GM12878 (cell line): Measurements from ENCODE around the gene LHCGR. TPM values are rescaled to one million over a fixed set of nuclear protein-coding genes. Genes with fewer than 3 reads are reported as not detected.
A peak's percentile ranks its signal among the peaks of the same experiment; 100 is the strongest.

Experiments used
- ATAC-seq: fragments of 200-7000 bp; cut with Tn5 transposase; 3 replicates; pipeline ENCODE4 v1.9.1; 2020; ENCODE audit warnings: mild to moderate bottlenecking, moderate library complexity
- BruUV-seq: library from RNA; stranded (reverse); fragments of 400-500 nt; replicated peaks from 2 replicates; lab custom pipeline; 2021; lab: Mats Ljungman, UMichigan
- CTCF ChIA-PET: fragments of 300-600 bp; sonication (Branson Sonifier 250); formaldehyde crosslinking; extraction: SDS; loops from one replicate; lab custom pipeline; 2021; ENCODE audit warnings: inconsistent platforms; lab: Yijun Ruan, JAX
- POLR2A ChIA-PET: fragments of 350-600 bp; formaldehyde crosslinking; extraction: SDS; loops from one replicate; lab custom pipeline; 2021; ENCODE audit warnings: inconsistent platforms; lab: Charles Lee
- RAD21 ChIA-PET: fragments of 300-600 bp; sonication (Branson Sonifier 250); formaldehyde crosslinking; loops from one replicate; lab custom pipeline; 2023; ENCODE audit warnings: antibody characterized with exemption; ENCODE audit not compliant: unreplicated experiment; lab: Charles Lee
- SMC1A ChIA-PET: fragments of 300-600 bp; sonication (Branson Sonifier 250); formaldehyde crosslinking; loops from one replicate; lab custom pipeline; 2023; ENCODE audit not compliant: unreplicated experiment, uncharacterized antibody; lab: Charles Lee
- DNase-seq: peaks from one replicate; pipeline ENCODE4 v3.0.0-alpha.2; 2011; ENCODE audit warnings: low read depth, low spot score
- FAIRE-seq: peaks from 3 replicates; lab custom pipeline; 2011; peaks lifted over from hg19 to GRCh38; lab: Jason Lieb, UNC
- H2AFZ ChIP-seq: 2 replicates; pipeline ENCODE4 v1.6.0; 2011; ENCODE audit warnings: low read depth, low read length, control low read depth; ENCODE audit not compliant: control insufficient read depth
- H3K27ac ChIP-seq: 2 replicates; pipeline ENCODE4 v1.5.1; 2011; ENCODE audit warnings: control low read depth; ENCODE audit not compliant: control insufficient read depth, insufficient read depth
- H3K27me3 ChIP-seq, 2 experiments: replicated peaks in 1 of 2; 2 replicates each; pipeline versions ENCODE4 v1.6.0 to v1.6.1; 2011; ENCODE audit warnings: low read length in 1 of 2; ENCODE audit not compliant: control insufficient read depth in 2 of 2, insufficient read depth in 2 of 2
- H3K36me3 ChIP-seq, 2 experiments: 2 replicates each; pipeline ENCODE4 v1.5.1; 2011; ENCODE audit warnings: low read length in 1 of 2; ENCODE audit not compliant: control insufficient read depth in 2 of 2, insufficient read depth in 2 of 2
- H3K4me1 ChIP-seq: 2 replicates; pipeline ENCODE4 v1.6.1; 2011; ENCODE audit warnings: mild to moderate bottlenecking, low read length, moderate library complexity, mixed read lengths; ENCODE audit not compliant: control insufficient read depth, insufficient read depth
- H3K4me2 ChIP-seq: 2 replicates; pipeline ENCODE4 v1.6.0; 2011; ENCODE audit warnings: control low read depth; ENCODE audit not compliant: control insufficient read depth, insufficient read depth
- H3K4me3 ChIP-seq: fragments of 200-600 bp; sonication (generic); 2 replicates; pipeline ENCODE4 v1.5.1; 2016
- H3K79me2 ChIP-seq: 2 replicates; pipeline ENCODE4 v1.6.0; 2011; ENCODE audit warnings: low read length; ENCODE audit not compliant: control insufficient read depth, insufficient read depth
- H3K9ac ChIP-seq: 2 replicates; pipeline ENCODE4 v1.8.0; 2011; ENCODE audit warnings: low read length, control low read depth, mixed read lengths; ENCODE audit not compliant: control insufficient read depth, insufficient read depth
- H3K9me3 ChIP-seq: replicated peaks from 3 replicates; pipeline ENCODE4 v1.5.1; 2011; ENCODE audit warnings: mild to moderate bottlenecking, low read length; ENCODE audit not compliant: control insufficient read depth, insufficient read depth
- H4K20me1 ChIP-seq: 2 replicates; pipeline ENCODE4 v1.6.0; 2011; ENCODE audit not compliant: control insufficient read depth, insufficient read depth
- BACH1 ChIP-seq: fragments of 450-650 bp; IDR thresholded peaks from 2 replicates; pipeline ENCODE4 v1.6.1; 2017; ENCODE audit warnings: mild to moderate bottlenecking, borderline replicate concordance
- BCL3 ChIP-seq: IDR thresholded peaks from 2 replicates; pipeline ENCODE4 v1.6.1; 2011; ENCODE audit warnings: borderline replicate concordance, low read depth, mild to moderate bottlenecking, moderate library complexity, low read length; ENCODE audit not compliant: insufficient read depth, poor library complexity, severe bottlenecking
- BMI1 ChIP-seq: fragments of 450-650 bp; IDR thresholded peaks from 2 replicates; pipeline ENCODE4 v1.6.1; 2016; ENCODE audit warnings: mild to moderate bottlenecking, moderate library complexity, borderline replicate concordance
- CHD2 ChIP-seq: IDR thresholded peaks from 2 replicates; pipeline ENCODE4 v1.6.1; 2011; ENCODE audit warnings: low read depth, low read length, improper control_type of control experiment, borderline replicate concordance
- EGR1 ChIP-seq, 2 experiments: IDR thresholded peaks; 1 replicate in 1 of 2; 2 replicates in 1 of 2; pipeline ENCODE4 v1.6.1; 2011 to 2012; ENCODE audit warnings: low read depth in 2 of 2, low read length in 2 of 2, borderline replicate concordance in 1 of 2, mild to moderate bottlenecking in 1 of 2, moderate library complexity in 1 of 2
- MTA2 ChIP-seq: fragments of 450-650 bp; IDR thresholded peaks from 2 replicates; pipeline ENCODE4 v1.6.1; 2016; ENCODE audit warnings: low read depth, mild to moderate bottlenecking, moderate library complexity
- MTA3 ChIP-seq: IDR thresholded peaks from 2 replicates; pipeline ENCODE4 v1.6.1; 2012; ENCODE audit warnings: low read length, inconsistent platforms, borderline replicate concordance
- RELA ChIP-seq: fragments of 450-650 bp; IDR thresholded peaks from 2 replicates; pipeline ENCODE4 v1.8.0; 2014; ENCODE audit warnings: borderline replicate concordance; ENCODE audit not compliant: partially characterized antibody
- SIN3A ChIP-seq: IDR thresholded peaks from 2 replicates; pipeline ENCODE4 v1.6.1; 2012; ENCODE audit warnings: low read depth, low read length, improper control_type of control experiment
- SKIL ChIP-seq: fragments of 450-650 bp; IDR thresholded peaks from 2 replicates; pipeline ENCODE4 v1.6.1; 2017; ENCODE audit warnings: mild to moderate bottlenecking, low read depth, inconsistent platforms; ENCODE audit not compliant: poor library complexity, severe bottlenecking
- SREBF2 ChIP-seq: IDR thresholded peaks from 2 replicates; pipeline ENCODE4 v1.6.1; 2012; ENCODE audit warnings: mild to moderate bottlenecking, low read length
- TCF12 ChIP-seq: IDR thresholded peaks from 2 replicates; pipeline ENCODE4 v1.6.1; 2011; ENCODE audit warnings: low read depth, mild to moderate bottlenecking, low read length
- ZNF274 ChIP-seq: IDR thresholded peaks from one replicate; pipeline ENCODE4 v1.8.0; 2011; ENCODE audit not compliant: insufficient read length, insufficient read depth
- WGBS: methylation state at CpG from one replicate; pipeline ENCODE4 v1.1.6; 2016; ENCODE audit warnings: low lambda C conversion rate; ENCODE audit not compliant: insufficient replicate concordance, insufficient coverage; ENCODE audit errors: missing lambda C conversion rate; 5-methylcytosine and 5-hydroxymethylcytosine counted together
- in situ Hi-C: fragments of 300-500 bp; cut with MboI; formaldehyde crosslinking; loops from 9 replicates; pipeline ENCODE4 v1.14.3; 2018; ENCODE audit warnings: mixed read lengths
- intact Hi-C: fragments of 100-400 bp; cut with micrococcal nuclease; formaldehyde crosslinking; loops from one replicate; pipeline ENCODE4 v1.14.2; 2022; ENCODE audit not compliant: unreplicated experiment
- polyA plus RNA-seq, 11 experiments: library from polyadenylated mRNA; depleted of rRNA in 4 of 11; unstranded in 6 of 11; stranded (reverse) in 5 of 11; fragments of >200 nt; fragmentation: Nextera tagmentation in 4 of 11; fragmentation: Illumina TruSeq in 1 of 11; extraction: Ambion mirVana in 4 of 11; extraction: Trizol in 1 of 11; gene quantifications; 1 replicate in 1 of 11; 2 replicates in 10 of 11; pipeline versions ENCODE4 v1.2.1 to v1.2.3, GENCODE V29; 2011 to 2016; ENCODE audit warnings: inconsistent platforms in 2 of 11, missing spikeins in 2 of 11, low read depth in 1 of 11
- total RNA-seq, 4 experiments: library from RNA; depleted of rRNA in 3 of 4; stranded (reverse); fragments of >200 nt in 3 of 4; fragmentation: Illumina TruSeq in 1 of 4; extraction: Trizol in 1 of 4; gene quantifications; 2 replicates each; pipeline versions ENCODE4 v1.2.1 to v1.2.3, GENCODE V29; 2013 to 2021
- TF ChIP-seq, protein P1 (sequence below): IDR thresholded peaks from 2 replicates; pipeline ENCODE4 v1.6.1; 2012; ENCODE audit warnings: improper control_type of control experiment, low read depth, low read length; ENCODE audit not compliant: insufficient replicate concordance

The LHCGR gene
- total and polyA plus RNA-seq, 10 of the 15 experiments (the other 5 are each of a cell fraction or from before 2014, with no cell fraction given): 0.02 to 1.9 (median 0.13) TPM; not detected in 5

GRCh38 chr2:48753228-48753627 is 2.3 kb downstream of the LHCGR start:
- no peak for TF ChIP-seq BMI1
- TF ChIP-seq MTA3: no peak
- no peak for TF ChIP-seq EGR1 (IDR thresholded peaks at IDR 0.05; ENCODE audit: borderline replicate concordance in 1 of 2, low read depth in 2 of 2, low read length in 2 of 2)
- TF ChIP-seq, protein P1, sequence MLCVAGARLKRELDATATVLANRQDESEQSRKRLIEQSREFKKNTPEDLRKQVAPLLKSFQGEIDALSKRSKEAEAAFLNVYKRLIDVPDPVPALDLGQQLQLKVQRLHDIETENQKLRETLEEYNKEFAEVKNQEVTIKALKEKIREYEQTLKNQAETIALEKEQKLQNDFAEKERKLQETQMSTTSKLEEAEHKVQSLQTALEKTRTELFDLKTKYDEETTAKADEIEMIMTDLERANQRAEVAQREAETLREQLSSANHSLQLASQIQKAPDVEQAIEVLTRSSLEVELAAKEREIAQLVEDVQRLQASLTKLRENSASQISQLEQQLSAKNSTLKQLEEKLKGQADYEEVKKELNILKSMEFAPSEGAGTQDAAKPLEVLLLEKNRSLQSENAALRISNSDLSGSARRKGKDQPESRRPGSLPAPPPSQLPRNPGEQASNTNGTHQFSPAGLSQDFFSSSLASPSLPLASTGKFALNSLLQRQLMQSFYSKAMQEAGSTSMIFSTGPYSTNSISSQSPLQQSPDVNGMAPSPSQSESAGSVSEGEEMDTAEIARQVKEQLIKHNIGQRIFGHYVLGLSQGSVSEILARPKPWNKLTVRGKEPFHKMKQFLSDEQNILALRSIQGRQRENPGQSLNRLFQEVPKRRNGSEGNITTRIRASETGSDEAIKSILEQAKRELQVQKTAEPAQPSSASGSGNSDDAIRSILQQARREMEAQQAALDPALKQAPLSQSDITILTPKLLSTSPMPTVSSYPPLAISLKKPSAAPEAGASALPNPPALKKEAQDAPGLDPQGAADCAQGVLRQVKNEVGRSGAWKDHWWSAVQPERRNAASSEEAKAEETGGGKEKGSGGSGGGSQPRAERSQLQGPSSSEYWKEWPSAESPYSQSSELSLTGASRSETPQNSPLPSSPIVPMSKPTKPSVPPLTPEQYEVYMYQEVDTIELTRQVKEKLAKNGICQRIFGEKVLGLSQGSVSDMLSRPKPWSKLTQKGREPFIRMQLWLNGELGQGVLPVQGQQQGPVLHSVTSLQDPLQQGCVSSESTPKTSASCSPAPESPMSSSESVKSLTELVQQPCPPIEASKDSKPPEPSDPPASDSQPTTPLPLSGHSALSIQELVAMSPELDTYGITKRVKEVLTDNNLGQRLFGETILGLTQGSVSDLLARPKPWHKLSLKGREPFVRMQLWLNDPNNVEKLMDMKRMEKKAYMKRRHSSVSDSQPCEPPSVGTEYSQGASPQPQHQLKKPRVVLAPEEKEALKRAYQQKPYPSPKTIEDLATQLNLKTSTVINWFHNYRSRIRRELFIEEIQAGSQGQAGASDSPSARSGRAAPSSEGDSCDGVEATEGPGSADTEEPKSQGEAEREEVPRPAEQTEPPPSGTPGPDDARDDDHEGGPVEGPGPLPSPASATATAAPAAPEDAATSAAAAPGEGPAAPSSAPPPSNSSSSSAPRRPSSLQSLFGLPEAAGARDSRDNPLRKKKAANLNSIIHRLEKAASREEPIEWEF: no peak
- TF ChIP-seq SKIL: no peak
- no peak for TF ChIP-seq CHD2
- TF ChIP-seq BACH1: no peak
- TF ChIP-seq SREBF2: no peak
- TF ChIP-seq BCL3: no peak
- no peak for TF ChIP-seq MTA2
- no peak for TF ChIP-seq SIN3A
- no peak for TF ChIP-seq ZNF274
- TF ChIP-seq TCF12: no peak
- TF ChIP-seq RELA: no peak
- TF ChIP-seq, all 136 proteins: peak for 0
- peaks cover 0 to 13% of the 10 kb centered on the region in 2 experiments; a peak in 2 of 4 replicates for H3K27me3 ChIP-seq
- H4K20me1 ChIP-seq: no peaks in the 10 kb centered on the region
- no peak overlapping the region for H2AFZ ChIP-seq
- FAIRE-seq (no peak), ATAC-seq (peak; percentile 21; the same call in 2 of the 3 replicates), DNase-seq (no peak)
- ChIA-PET SMC1A (no interaction called here), CTCF (no interaction called here), RAD21 (no interaction called here), POLR2A (interaction anchor here (0.7 kb wide), 1 partner anchor 260 kb away, joined by 3 read pairs; no protein-coding TSS in a partner anchor)
- no peaks in the 10 kb centered on the region for H3K79me2 ChIP-seq
- intact Hi-C loops (no loop called here), in situ Hi-C loops (no loop called here)
- peaks cover 11% of the 10 kb centered on the region for H3K4me1 ChIP-seq
- BruUV-seq: no TSS peak
- no peak overlapping the region for H3K4me3 ChIP-seq
- WGBS: 35% methylated on average over 1 of the region's 1 CpG
- no peaks in the 10 kb centered on the region for H3K36me3 ChIP-seq
- no peak overlapping the region for H3K4me2 ChIP-seq
- no peak overlapping the region for H3K9ac ChIP-seq
- no peaks in the 10 kb centered on the region for H3K9me3 ChIP-seq
- no peak overlapping the region for H3K27ac ChIP-seq
